HEK293 (cell line): Measurements from ENCODE around the gene CST6.

Source experiments
- CTCF ChIA-PET: fragments of 350-600 bp; formaldehyde crosslinking; extraction: SDS; loops from one replicate; lab custom pipeline; 2021; ENCODE audit warnings: antibody characterized with exemption; lab: Yijun Ruan, JAX
- POLR2A ChIA-PET: fragments of 300-600 bp; formaldehyde crosslinking; extraction: SDS; loops from one replicate; lab custom pipeline; 2020; ENCODE audit warnings: antibody characterized with exemption, inconsistent platforms; lab: Yijun Ruan, JAX
- H3K27ac ChIP-seq: fragments of 200-500 bp; sonication (Bioruptor generic); 2 replicates; pipeline ENCODE4 v1.5.1; 2014; ENCODE audit warnings: low read depth, low read length, control low read depth, inconsistent platforms; ENCODE audit errors: extremely low read depth
- H3K36me3 ChIP-seq, 2 experiments: fragments of 200-500 bp in 1 of 2; sonication (Bioruptor generic) in 1 of 2; 1 replicate in 1 of 2; 2 replicates in 1 of 2; pipeline ENCODE4 v1.5.1; 2014 to 2017; ENCODE audit warnings: inconsistent platforms in 2 of 2, low read length in 2 of 2; ENCODE audit not compliant: control insufficient read depth in 2 of 2, insufficient read depth in 1 of 2
- H3K4me1 ChIP-seq: fragments of 200-500 bp; sonication (Bioruptor generic); 2 replicates; pipeline ENCODE4 v1.5.1; 2014; ENCODE audit warnings: mild to moderate bottlenecking, low read length, inconsistent platforms; ENCODE audit not compliant: control insufficient read depth, insufficient read depth
- H3K4me3 ChIP-seq: 2 replicates; pipeline ENCODE4 v1.5.1; 2011; ENCODE audit warnings: low read depth, mild to moderate bottlenecking, control low read depth, low read length, moderate library complexity
- H3K9me3 ChIP-seq: fragments of 200-500 bp; sonication (Bioruptor generic); 2 replicates; pipeline ENCODE4 v1.5.1; 2014; ENCODE audit warnings: low read depth, low read length, inconsistent platforms; ENCODE audit not compliant: control insufficient read depth, insufficient read depth
- EGR2 ChIP-seq: fragments of 450-650 bp; formaldehyde crosslinking; IDR thresholded peaks from 2 replicates; pipeline ENCODE4 v1.5.1; 2016; ENCODE audit warnings: low read depth, missing biosample characterization, missing genetic modification characterization
- HOXD13 ChIP-seq: sonication (generic); formaldehyde crosslinking; IDR thresholded peaks from 2 replicates; pipeline ENCODE4 v1.8.0; 2022; ENCODE audit warnings: missing genetic modification reagents, borderline replicate concordance
- MEIS1 ChIP-seq: sonication (generic); formaldehyde crosslinking; IDR thresholded peaks from 2 replicates; pipeline ENCODE4 v1.8.1; 2022; ENCODE audit warnings: missing genetic modification reagents, mild to moderate bottlenecking, borderline replicate concordance
- PRDM1 ChIP-seq: fragments of 450-650 bp; formaldehyde crosslinking; IDR thresholded peaks from 2 replicates; pipeline ENCODE4; 2016; ENCODE audit warnings: missing biosample characterization, missing genetic modification characterization
- SP3 ChIP-seq: fragments of 450-650 bp; formaldehyde crosslinking; IDR thresholded peaks from 2 replicates; pipeline ENCODE4 v1.5.1; 2016; ENCODE audit warnings: missing biosample characterization, missing genetic modification characterization
- WT1 ChIP-seq: fragments of 450-650 bp; formaldehyde crosslinking; IDR thresholded peaks from 2 replicates; pipeline ENCODE4 v1.5.1; 2016; ENCODE audit warnings: missing biosample characterization, missing genetic modification characterization
- ZFHX2 ChIP-seq: fragments of 450-650 bp; formaldehyde crosslinking; conservative IDR thresholded peaks from 2 replicates; pipeline ENCODE4 v1.5.1; 2016; ENCODE audit warnings: missing biosample characterization, missing genetic modification characterization
- ZNF132 ChIP-seq: fragments of 450-650 bp; formaldehyde crosslinking; IDR thresholded peaks from 2 replicates; pipeline ENCODE4 v1.5.1; 2017; ENCODE audit warnings: missing biosample characterization, missing genetic modification characterization, borderline replicate concordance
- ZNF214 ChIP-seq: fragments of 450-650 bp; formaldehyde crosslinking; IDR thresholded peaks from 2 replicates; pipeline ENCODE4 v1.5.1; 2017; ENCODE audit warnings: missing biosample characterization, mild to moderate bottlenecking, missing genetic modification characterization, borderline replicate concordance
- ZNF221 ChIP-seq: fragments of 450-650 bp; formaldehyde crosslinking; IDR thresholded peaks from 2 replicates; pipeline ENCODE4 v1.5.1; 2017; ENCODE audit warnings: missing biosample characterization, missing genetic modification characterization, borderline replicate concordance
- ZNF391 ChIP-seq: fragments of 450-650 bp; formaldehyde crosslinking; IDR thresholded peaks from 2 replicates; pipeline ENCODE4 v1.5.1; 2016; ENCODE audit warnings: low read depth, missing biosample characterization, missing genetic modification characterization, borderline replicate concordance
- ZNF394 ChIP-seq: fragments of 450-650 bp; formaldehyde crosslinking; IDR thresholded peaks from 2 replicates; pipeline ENCODE4 v1.5.1; 2016; ENCODE audit warnings: missing biosample characterization, missing genetic modification characterization, mild to moderate bottlenecking, moderate library complexity, borderline replicate concordance
- ZNF416 ChIP-seq: fragments of 450-650 bp; formaldehyde crosslinking; IDR thresholded peaks from 2 replicates; pipeline ENCODE4 v1.5.1; 2016; ENCODE audit warnings: missing biosample characterization, missing genetic modification characterization
- ZNF561 ChIP-seq: fragments of 450-650 bp; IDR thresholded peaks from 2 replicates; pipeline ENCODE4 v1.5.1; 2018; ENCODE audit warnings: missing biosample characterization, missing genetic modification characterization, borderline replicate concordance
- ZNF623 ChIP-seq: fragments of 450-650 bp; formaldehyde crosslinking; IDR thresholded peaks from 2 replicates; pipeline ENCODE4 v1.5.1; 2016; ENCODE audit warnings: missing biosample characterization, missing genetic modification characterization
- ZNF629 ChIP-seq: fragments of 450-650 bp; formaldehyde crosslinking; IDR thresholded peaks from 2 replicates; pipeline ENCODE4 v1.5.1; 2017; ENCODE audit warnings: missing biosample characterization, missing genetic modification characterization
- ZNF747 ChIP-seq: fragments of 450-650 bp; formaldehyde crosslinking; IDR thresholded peaks from 2 replicates; pipeline ENCODE4 v1.5.1; 2016; ENCODE audit warnings: missing biosample characterization, missing genetic modification characterization
- ZNF785 ChIP-seq: fragments of 450-650 bp; formaldehyde crosslinking; IDR thresholded peaks from 2 replicates; pipeline ENCODE4 v1.5.1; 2016; ENCODE audit warnings: missing biosample characterization, missing genetic modification characterization
- ZNF791 ChIP-seq: fragments of 450-650 bp; formaldehyde crosslinking; IDR thresholded peaks from 2 replicates; pipeline ENCODE4 v1.5.1; 2016; ENCODE audit warnings: missing biosample characterization, missing genetic modification characterization
- ZNF792 ChIP-seq: fragments of 450-650 bp; formaldehyde crosslinking; IDR thresholded peaks from 2 replicates; pipeline ENCODE4 v1.5.1; 2016; ENCODE audit warnings: missing biosample characterization, missing genetic modification characterization
- ZSCAN23 ChIP-seq: fragments of 450-650 bp; formaldehyde crosslinking; IDR thresholded peaks from 2 replicates; pipeline ENCODE4 v1.5.1; 2016; ENCODE audit warnings: missing biosample characterization, missing genetic modification characterization
- TF ChIP-seq, protein P1 (sequence below): fragments of 450-650 bp; formaldehyde crosslinking; IDR thresholded peaks from 2 replicates; pipeline ENCODE4 v1.5.1; 2016; ENCODE audit warnings: missing biosample characterization, missing genetic modification characterization
- TF ChIP-seq, protein P2 (sequence below): fragments of 450-650 bp; formaldehyde crosslinking; IDR thresholded peaks from 2 replicates; pipeline ENCODE4 v1.5.1; 2016; ENCODE audit warnings: missing biosample characterization, missing genetic modification characterization
- TF ChIP-seq, protein P3 (sequence below): fragments of 450-650 bp; formaldehyde crosslinking; IDR thresholded peaks from 2 replicates; pipeline ENCODE4 v1.5.1; 2016; ENCODE audit warnings: missing biosample characterization, missing genetic modification characterization

Gene CST6

DNA sequence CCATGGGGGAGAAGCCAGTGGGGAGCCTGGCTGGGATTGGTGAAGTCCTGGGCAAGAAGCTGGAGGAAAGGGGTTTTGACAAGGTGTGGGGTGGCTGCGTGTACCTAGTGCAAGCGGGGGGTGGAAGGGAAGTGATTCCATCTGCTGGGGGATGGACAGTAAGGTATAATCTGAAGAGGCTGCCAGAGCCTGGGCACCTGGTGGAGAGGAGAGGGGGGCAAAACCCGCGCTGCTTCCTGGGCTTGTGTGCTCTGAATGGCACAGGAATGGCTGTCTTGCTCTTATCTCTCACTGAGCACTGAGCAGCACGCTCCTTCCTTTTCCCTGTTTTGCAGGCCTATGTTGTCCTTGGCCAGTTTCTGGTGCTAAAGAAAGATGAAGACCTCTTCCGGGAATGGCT is 8.5 kb upstream of the CST6 start:
- Histone ChIP-seq H3K36me3 (peaks cover 0 to 53% of the 10 kb centered on the region in 2 experiments; a peak in 1 of 3 replicates), H3K4me1 (no peaks in the 10 kb centered on the region), H3K27ac (0 out of 2 replicates have a peak overlapping the region, but pooled peaks have one; percentile 34), H3K4me3 (peak overlapping the region; percentile 98), H3K9me3 (no peaks in the 10 kb centered on the region)
- ChIA-PET POLR2A (interaction anchor here (0.9 to 1.6 kb wide), 7 partner anchors 41 to 388 kb away, joined by 3 to 7 read pairs (median 4); partner anchors contain the start of genes CFL1, FIBP, PCNX3 and SF3B2), CTCF (interaction anchor here (0.8 to 1.4 kb wide), 3 partner anchors 15 to 43 kb away, joined by 3 read pairs; no protein-coding TSS in a partner anchor)
- TF ChIP-seq ZNF391 (tag by site-specific recombination) (no peak), MEIS1 (no peak), ZNF747 (tag by site-specific recombination) (no peak), SP3 (tag by site-specific recombination) (no peak), ZNF214 (tag by site-specific recombination) (no peak), ZNF394 (tag by site-specific recombination) (no peak), ZNF791 (no peak), ZNF629 (no peak), ZNF561 (tag by site-specific recombination) (no peak), ZNF792 (tag by site-specific recombination) (no peak), ZSCAN23 (tag by site-specific recombination) (no peak), ZNF785 (no peak), HOXD13 (CRISPR knock-in tag) (no peak), ZNF416 (no peak), ZNF623 (tag by site-specific recombination) (no peak), ZNF221 (no peak), WT1 (no peak)
- TF ChIP-seq, protein P1, sequence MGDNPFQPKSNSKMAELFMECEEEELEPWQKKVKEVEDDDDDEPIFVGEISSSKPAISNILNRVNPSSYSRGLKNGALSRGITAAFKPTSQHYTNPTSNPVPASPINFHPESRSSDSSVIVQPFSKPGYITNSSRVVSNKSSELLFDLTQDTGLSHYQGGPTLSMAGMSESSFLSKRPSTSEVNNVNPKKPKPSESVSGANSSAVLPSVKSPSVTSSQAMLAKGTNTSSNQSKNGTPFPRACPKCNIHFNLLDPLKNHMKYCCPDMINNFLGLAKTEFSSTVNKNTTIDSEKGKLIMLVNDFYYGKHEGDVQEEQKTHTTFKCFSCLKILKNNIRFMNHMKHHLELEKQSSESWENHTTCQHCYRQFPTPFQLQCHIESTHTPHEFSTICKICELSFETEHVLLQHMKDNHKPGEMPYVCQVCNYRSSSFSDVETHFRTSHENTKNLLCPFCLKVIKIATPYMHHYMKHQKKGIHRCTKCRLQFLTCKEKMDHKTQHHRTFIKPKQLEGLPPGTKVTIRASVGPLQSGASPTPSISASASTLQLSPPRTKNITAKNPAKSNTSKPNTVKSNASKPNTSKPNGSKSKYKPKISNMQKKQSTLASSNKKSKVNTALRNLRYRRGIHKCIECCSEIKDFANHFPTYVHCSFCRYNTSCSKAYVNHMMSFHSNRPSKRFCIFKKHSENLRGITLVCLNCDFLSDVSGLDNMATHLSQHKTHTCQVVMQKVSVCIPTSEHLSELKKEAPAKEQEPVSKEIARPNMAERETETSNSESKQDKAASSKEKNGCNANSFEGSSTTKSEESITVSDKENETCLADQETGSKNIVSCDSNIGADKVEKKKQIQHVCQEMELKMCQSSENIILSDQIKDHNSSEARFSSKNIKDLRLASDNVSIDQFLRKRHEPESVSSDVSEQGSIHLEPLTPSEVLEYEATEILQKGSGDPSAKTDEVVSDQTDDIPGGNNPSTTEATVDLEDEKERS (tag by site-specific recombination) = no peak
- TF ChIP-seq, protein P2, sequence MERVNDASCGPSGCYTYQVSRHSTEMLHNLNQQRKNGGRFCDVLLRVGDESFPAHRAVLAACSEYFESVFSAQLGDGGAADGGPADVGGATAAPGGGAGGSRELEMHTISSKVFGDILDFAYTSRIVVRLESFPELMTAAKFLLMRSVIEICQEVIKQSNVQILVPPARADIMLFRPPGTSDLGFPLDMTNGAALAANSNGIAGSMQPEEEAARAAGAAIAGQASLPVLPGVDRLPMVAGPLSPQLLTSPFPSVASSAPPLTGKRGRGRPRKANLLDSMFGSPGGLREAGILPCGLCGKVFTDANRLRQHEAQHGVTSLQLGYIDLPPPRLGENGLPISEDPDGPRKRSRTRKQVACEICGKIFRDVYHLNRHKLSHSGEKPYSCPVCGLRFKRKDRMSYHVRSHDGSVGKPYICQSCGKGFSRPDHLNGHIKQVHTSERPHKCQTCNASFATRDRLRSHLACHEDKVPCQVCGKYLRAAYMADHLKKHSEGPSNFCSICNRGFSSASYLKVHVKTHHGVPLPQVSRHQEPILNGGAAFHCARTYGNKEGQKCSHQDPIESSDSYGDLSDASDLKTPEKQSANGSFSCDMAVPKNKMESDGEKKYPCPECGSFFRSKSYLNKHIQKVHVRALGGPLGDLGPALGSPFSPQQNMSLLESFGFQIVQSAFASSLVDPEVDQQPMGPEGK = no peak
- TF ChIP-seq, protein P3, sequence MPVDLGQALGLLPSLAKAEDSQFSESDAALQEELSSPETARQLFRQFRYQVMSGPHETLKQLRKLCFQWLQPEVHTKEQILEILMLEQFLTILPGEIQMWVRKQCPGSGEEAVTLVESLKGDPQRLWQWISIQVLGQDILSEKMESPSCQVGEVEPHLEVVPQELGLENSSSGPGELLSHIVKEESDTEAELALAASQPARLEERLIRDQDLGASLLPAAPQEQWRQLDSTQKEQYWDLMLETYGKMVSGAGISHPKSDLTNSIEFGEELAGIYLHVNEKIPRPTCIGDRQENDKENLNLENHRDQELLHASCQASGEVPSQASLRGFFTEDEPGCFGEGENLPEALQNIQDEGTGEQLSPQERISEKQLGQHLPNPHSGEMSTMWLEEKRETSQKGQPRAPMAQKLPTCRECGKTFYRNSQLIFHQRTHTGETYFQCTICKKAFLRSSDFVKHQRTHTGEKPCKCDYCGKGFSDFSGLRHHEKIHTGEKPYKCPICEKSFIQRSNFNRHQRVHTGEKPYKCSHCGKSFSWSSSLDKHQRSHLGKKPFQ (tag by site-specific recombination) = no peak

DNA sequence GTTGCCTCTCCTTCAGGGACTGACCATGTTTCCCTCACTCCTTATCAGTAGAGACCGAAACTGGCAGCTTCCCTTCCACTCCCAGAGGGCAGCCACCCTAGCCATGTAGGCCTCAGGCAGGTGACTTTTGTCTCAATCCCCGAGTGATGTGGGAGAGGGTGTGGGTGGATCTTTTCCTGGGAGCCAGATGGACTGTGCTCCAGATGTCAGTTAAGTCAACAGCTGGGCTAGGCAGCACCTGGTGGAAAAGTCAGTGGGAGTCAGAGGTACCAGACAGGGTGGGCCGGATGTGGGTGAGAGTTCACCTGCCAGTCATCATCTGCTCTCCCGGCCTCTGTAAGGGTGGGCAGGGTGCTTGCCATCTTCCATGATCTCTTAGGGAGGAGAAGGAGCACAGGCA is 7.6 kb upstream of the CST6 start:
- no peaks in the 10 kb centered on the region for H3K9me3 ChIP-seq
- no peak overlapping the region for H3K27ac ChIP-seq
- H3K36me3 ChIP-seq = peaks cover 0 to 44% of the 10 kb centered on the region in 2 experiments; a peak in 1 of 3 replicates
- ChIA-PET CTCF (interaction anchor here (0.7 to 0.9 kb wide), 3 partner anchors 19 to 44 kb away, joined by 3 read pairs; no protein-coding TSS in a partner anchor), POLR2A (no interaction called here)
- H3K4me1 ChIP-seq = no peaks in the 10 kb centered on the region
- no peak overlapping the region for H3K4me3 ChIP-seq
- TF ChIP-seq PRDM1 (tag by site-specific recombination) (no peak), ZFHX2 (peak; percentile 62), ZNF132 (tag by site-specific recombination) (no peak), EGR2 (peak; percentile 89)
